NK-92 treated with Interleukin-12 subunit alpha and Interleukin-12 subunit beta, amount 100 ng/mL, for 24 hours (cell line): ENCODE results near the gene ARHGEF10L.

Source experiments
- DNase-seq: peaks from one replicate; lab custom pipeline; 2025; lab: John Stamatoyannopoulos, UW

ARHGEF10L gene

GRCh38 chr1:17550729-17551584, 11.5 kb downstream of the ARHGEF10L start:
- DNase-seq = no peak

- DNase-seq = no peak
Measured at GRCh38 chr1:17551755-17552234, 12.3 kb downstream of the ARHGEF10L start.

GRCh38 chr1:17553975-17554700, 14.6 kb downstream of the ARHGEF10L start:
- no peak for DNase-seq

- DNase-seq = no peak
Measured at GRCh38 chr1:17554954-17555353, 15.5 kb downstream of the ARHGEF10L start.

- no peak for DNase-seq
Measured at GRCh38 chr1:17557986-17558385, 18.5 kb downstream of the ARHGEF10L start.

GRCh38 chr1:17558541-17558940, 19.0 kb downstream of the ARHGEF10L start:
- no peak for DNase-seq

GRCh38 chr1:17558954-17559614, 19.6 kb downstream of the ARHGEF10L start:
- no peak for DNase-seq

- DNase-seq = no peak
Measured at GRCh38 chr1:17559615-17560419, 20.3 kb downstream of the ARHGEF10L start.

GRCh38 chr1:17561247-17561548, 21.7 kb downstream of the ARHGEF10L start:
- DNase-seq = no peak

GRCh38 chr1:17561561-17561985, 22.1 kb downstream of the ARHGEF10L start:
- DNase-seq = no peak

GRCh38 chr1:17562375-17562774, 22.9 kb downstream of the ARHGEF10L start:
- no peak for DNase-seq

GRCh38 chr1:17563494-17564281, 24.2 kb downstream of the ARHGEF10L start:
- no peak for DNase-seq

GRCh38 chr1:17564458-17565393, 25.2 kb downstream of the ARHGEF10L start:
- DNase-seq = no peak

GRCh38 chr1:17565461-17566252, 26.2 kb downstream of the ARHGEF10L start:
- no peak for DNase-seq

- DNase-seq = no peak
Measured at GRCh38 chr1:17566417-17566816, 26.9 kb downstream of the ARHGEF10L start.

- no peak for DNase-seq
Measured at GRCh38 chr1:17566892-17567291, 27.4 kb downstream of the ARHGEF10L start.

GRCh38 chr1:17567582-17567981, 28.1 kb downstream of the ARHGEF10L start:
- no peak for DNase-seq

- no peak for DNase-seq
Measured at GRCh38 chr1:17568014-17568900, 28.8 kb downstream of the ARHGEF10L start.
